HG02763 (cell line): ENCODE results near the gene RPL4.

ENCODE experiments used
- ATAC-seq: cut with Tn5 transposase; IDR thresholded peaks from one replicate; pipeline ENCODE4 v1.9.1; 2021; ENCODE audit warnings: mild to moderate bottlenecking, moderate library complexity; ENCODE audit not compliant: unreplicated experiment

Gene RPL4

DNA sequence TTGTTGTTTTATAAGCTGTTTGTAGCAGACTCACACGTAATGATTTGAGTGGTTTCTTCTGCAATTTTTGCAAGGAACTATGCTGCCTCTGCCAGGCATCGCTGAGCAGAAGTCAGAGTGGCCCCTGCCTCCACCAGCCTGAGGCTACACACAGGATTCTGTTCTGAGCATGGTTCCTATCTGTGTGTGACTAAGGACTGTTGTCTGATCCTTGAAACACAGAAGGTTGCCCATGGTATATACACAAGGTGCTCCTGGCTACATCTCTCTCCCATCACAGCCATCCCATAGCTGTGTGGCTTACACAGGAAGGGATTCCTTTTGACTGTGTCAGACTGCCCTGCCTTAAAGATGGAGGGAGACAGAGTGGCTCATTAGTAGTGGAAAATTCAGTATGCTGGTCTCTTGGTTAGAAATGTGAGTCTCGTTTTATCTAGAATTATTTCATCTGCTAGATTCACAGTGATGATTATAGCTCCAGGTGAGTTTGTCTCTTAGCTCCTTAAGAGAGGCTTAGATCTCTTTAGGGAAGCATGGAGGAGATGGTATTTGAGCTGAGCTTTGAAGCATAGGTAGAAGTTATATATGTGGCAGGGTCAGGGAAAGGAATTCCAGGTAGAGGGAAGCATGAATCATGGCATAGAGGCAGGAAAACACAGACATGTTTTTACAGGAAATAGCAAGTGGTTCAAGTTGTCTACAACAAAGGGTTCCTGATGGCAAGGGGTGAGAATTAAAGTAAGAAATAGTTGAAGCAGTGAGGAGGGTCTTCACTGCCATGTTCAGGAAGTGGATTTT is 44.6 kb downstream of the RPL4 start:
- no peak for ATAC-seq

DNA sequence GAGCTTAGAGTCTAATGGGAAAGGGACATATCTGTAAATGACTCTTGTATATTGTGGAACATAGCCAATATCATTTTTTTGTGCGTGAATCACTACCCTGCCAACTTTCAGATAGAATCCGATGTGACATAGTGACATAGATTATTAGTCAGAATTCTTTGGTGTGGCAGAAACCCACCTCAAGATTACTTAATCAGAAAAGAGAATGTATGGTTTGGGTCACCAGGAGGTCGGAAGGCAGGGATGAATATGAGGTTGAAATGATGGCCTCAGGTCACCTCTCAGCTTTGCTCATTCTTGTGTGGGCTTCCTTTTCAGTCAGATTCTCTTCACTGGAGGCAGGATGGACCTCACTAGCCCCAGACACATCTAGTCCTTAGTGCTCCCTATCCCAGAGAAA is 48.4 kb downstream of the RPL4 start:
- no peak for ATAC-seq

DNA sequence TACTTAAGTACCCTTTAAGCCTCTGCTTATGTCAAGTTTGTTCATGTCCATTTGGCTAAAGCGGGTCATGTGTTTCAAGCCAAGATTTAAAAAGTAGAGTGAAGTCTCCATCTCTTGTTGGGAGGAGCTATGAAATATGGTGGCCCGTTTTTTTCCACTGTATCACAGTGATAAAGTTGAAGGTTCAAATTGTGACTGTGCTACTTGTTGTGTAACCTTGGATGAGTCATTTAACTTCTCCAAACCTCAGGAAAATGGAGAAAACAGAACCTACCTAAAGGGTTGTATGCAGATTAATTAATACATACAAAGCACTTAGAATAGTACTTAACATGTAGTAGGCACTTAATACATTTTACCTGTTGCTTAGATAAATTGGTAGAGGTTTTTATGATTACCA is 50.5 kb downstream of the RPL4 start:
- no peak for ATAC-seq

DNA sequence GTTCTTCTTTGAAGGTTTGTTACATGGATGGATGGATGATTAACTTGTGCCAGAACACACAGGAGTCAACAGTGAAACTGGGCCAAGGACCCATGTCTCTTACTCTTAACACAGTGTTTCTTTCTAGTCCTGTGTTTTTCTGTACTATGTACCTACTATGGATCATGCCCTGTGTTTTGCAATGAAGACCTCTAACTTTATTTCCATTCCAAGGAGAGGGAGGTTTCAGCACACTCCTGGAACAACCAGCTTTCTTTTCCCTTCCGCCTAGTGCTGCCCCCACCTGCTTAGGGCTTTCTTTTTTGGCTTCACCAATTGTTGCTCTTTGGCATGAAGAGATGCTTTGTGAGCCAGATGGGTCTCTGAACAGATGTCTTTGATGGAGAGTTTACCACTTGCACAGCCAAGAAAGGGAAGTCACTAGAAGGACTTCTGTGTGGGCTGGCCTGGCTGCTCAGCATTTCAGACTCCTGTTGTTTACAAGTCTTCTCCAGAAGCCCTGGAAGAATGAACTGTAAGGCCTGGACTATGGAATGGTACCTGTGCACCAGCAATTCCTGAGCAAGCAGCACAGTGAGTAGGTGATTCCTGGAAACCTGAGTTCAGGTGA is 51.6 kb downstream of the RPL4 start:
- no peak for ATAC-seq

DNA sequence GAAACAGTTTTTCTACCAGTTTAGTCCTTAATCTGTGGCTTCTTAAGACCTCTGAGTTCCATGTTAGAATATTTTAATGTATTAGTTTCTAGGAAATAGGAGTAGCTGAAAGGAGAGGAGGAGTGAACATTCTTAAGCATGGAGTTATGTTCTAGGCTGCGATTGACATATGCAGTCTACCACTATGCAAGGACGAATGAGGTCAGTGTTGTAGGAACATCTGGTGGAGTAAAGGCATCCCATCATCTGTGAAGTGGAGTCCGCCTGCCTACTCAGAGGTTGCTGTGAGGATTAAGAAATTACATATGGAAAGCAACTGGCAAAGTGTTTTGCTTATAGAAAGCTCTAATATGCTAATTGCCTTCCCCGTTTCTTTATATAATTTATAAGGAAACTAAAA is 52.2 kb downstream of the RPL4 start:
- ATAC-seq: no peak
